Trophoblast cell (in vitro differentiated cells and primary cell): ENCODE measurements around the gene SETX.
A peak's percentile ranks its signal among the peaks of the same experiment; 100 is the strongest.

Source experiments
- DNase-seq, 2 donors: peaks; one replicate each; pipeline ENCODE4 v3.0.0-alpha.2; 2016
- H2AFZ ChIP-seq: 2 replicates; pipeline ENCODE4 v1.6.1; 2013; ENCODE audit warnings: low read length, moderate library complexity, mild to moderate bottlenecking; ENCODE audit not compliant: insufficient read depth, poor library complexity
- H2AK5ac ChIP-seq: 2 replicates; pipeline ENCODE4 v1.6.1; 2013; ENCODE audit warnings: mild to moderate bottlenecking, low read length
- H2BK120ac ChIP-seq: 2 replicates; pipeline ENCODE4 v1.6.1; 2013; ENCODE audit warnings: low read length, mild to moderate bottlenecking, moderate library complexity; ENCODE audit not compliant: insufficient read depth, poor library complexity
- H2BK12ac ChIP-seq: 2 replicates; pipeline ENCODE4 v1.6.1; 2013; ENCODE audit warnings: mild to moderate bottlenecking, low read length, moderate library complexity
- H2BK5ac ChIP-seq: 2 replicates; pipeline ENCODE4 v1.6.1; 2013; ENCODE audit warnings: low read length, low read depth, moderate library complexity, mild to moderate bottlenecking; ENCODE audit not compliant: poor library complexity
- H3K14ac ChIP-seq: 2 replicates; pipeline ENCODE4 v1.6.1; 2013; ENCODE audit warnings: mild to moderate bottlenecking, low read length
- H3K18ac ChIP-seq: 2 replicates; pipeline ENCODE4 v1.6.1; 2013; ENCODE audit warnings: mild to moderate bottlenecking, low read length
- H3K23ac ChIP-seq: 2 replicates; pipeline ENCODE4 v1.6.1; 2013; ENCODE audit warnings: low read length
- H3K27ac ChIP-seq: 2 replicates; pipeline ENCODE4 v1.5.1; 2013; ENCODE audit warnings: low read depth, mild to moderate bottlenecking, inconsistent platforms, low read length, moderate library complexity
- H3K27me3 ChIP-seq: 2 replicates; pipeline ENCODE4 v1.6.1; 2013; ENCODE audit warnings: inconsistent platforms, mild to moderate bottlenecking, low read length, moderate library complexity; ENCODE audit not compliant: insufficient read depth
- H3K36me3 ChIP-seq, 2 experiments: 1 replicate in 1 of 2; 2 replicates in 1 of 2; pipeline ENCODE4 v1.6.1; 2013; ENCODE audit warnings: low read length in 2 of 2, mild to moderate bottlenecking in 2 of 2, moderate library complexity in 1 of 2; ENCODE audit not compliant: insufficient read depth in 2 of 2, control insufficient read depth in 1 of 2
- H3K4ac ChIP-seq: 2 replicates; pipeline ENCODE4 v1.6.1; 2013; ENCODE audit warnings: low read depth, mild to moderate bottlenecking, low read length, moderate library complexity
- H3K4me1 ChIP-seq, 2 experiments: 1 replicate in 1 of 2; 2 replicates in 1 of 2; pipeline ENCODE4 v1.6.1; 2013; ENCODE audit warnings: low read length in 2 of 2, mild to moderate bottlenecking in 2 of 2, moderate library complexity in 1 of 2; ENCODE audit not compliant: insufficient read depth in 2 of 2, control insufficient read depth in 1 of 2
- H3K4me2 ChIP-seq: 2 replicates; pipeline ENCODE4 v1.6.1; 2013; ENCODE audit warnings: inconsistent platforms, mild to moderate bottlenecking, low read length, moderate library complexity
- H3K4me3 ChIP-seq: 2 replicates; pipeline ENCODE4 v1.5.1; 2013; ENCODE audit warnings: mild to moderate bottlenecking, low read depth, low read length, inconsistent platforms
- H3K79me1 ChIP-seq: one replicate; pipeline ENCODE4 v1.6.1; 2013; ENCODE audit warnings: low read length
- H3K79me2 ChIP-seq: 2 replicates; pipeline ENCODE4 v1.6.1; 2013; ENCODE audit warnings: low read length, mild to moderate bottlenecking; ENCODE audit not compliant: control insufficient read depth, insufficient read depth, poor library complexity
- H3K9ac ChIP-seq: 2 replicates; pipeline ENCODE4 v1.6.1; 2013; ENCODE audit warnings: mild to moderate bottlenecking, low read length
- H3K9me3 ChIP-seq: 2 replicates; pipeline ENCODE4 v1.6.1; 2013; ENCODE audit warnings: low read depth, mild to moderate bottlenecking, control low read depth, inconsistent platforms, low read length; ENCODE audit not compliant: insufficient read depth
- H4K12ac ChIP-seq: 2 replicates; pipeline ENCODE4 v1.6.1; 2013; ENCODE audit warnings: low read depth, mild to moderate bottlenecking, low read length, moderate library complexity
- H4K8ac ChIP-seq: 2 replicates; pipeline ENCODE4 v1.6.1; 2013; ENCODE audit warnings: low read depth, mild to moderate bottlenecking, low read length, moderate library complexity
- H4K91ac ChIP-seq: one replicate; pipeline ENCODE4 v1.6.1; 2013; ENCODE audit warnings: low read depth, mild to moderate bottlenecking, low read length, moderate library complexity
- WGBS: extraction: QIAGEN DNeasy Blood & Tissue Kit; methylation state at CpG from one replicate; pipeline ENCODE4 v1.1.7; 2013; ENCODE audit warnings: missing lambda C conversion rate; ENCODE audit not compliant: insufficient read length, insufficient coverage; ENCODE audit errors: extremely low coverage; 5-methylcytosine and 5-hydroxymethylcytosine counted together

SETX gene

DNA sequence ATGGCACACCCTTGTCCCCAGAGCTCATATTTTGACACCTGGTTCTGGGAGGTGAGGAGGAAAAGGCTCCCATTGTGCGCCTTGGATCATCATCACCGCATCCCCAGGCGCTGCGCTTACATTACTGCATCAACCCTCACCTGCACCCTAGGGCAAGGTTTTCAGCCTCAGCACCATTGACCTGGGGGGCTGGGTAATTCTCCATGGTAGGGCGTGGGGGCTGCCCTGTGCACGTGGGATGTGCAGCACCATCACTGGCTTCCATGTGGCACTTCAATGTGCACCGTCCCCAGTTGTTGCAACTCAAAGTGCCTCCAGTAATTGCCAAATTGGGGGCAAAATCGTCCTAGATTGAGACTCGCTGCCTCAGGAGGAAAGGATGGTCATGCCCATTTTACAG is 109.3 kb downstream of the SETX start:
- Histone ChIP-seq H3K27me3 (peaks cover 33% of the 10 kb centered on the region), H3K36me3 (no peaks in the 10 kb centered on the region), H3K18ac (no peak overlapping the region), H3K23ac (no peak overlapping the region), H4K12ac (no peak overlapping the region), H3K4me2 (no peak overlapping the region), H3K79me2 (no peaks in the 10 kb centered on the region), H2AFZ (no peak overlapping the region), H3K4ac (no peak overlapping the region), H3K14ac (no peak overlapping the region), H2BK120ac (no peak overlapping the region), H3K79me1 (no peaks in the 10 kb centered on the region), H4K91ac (no peak overlapping the region), H4K8ac (no peak overlapping the region), H2BK12ac (no peak overlapping the region), H3K9me3 (no peaks in the 10 kb centered on the region), H3K4me3 (no peak overlapping the region), H3K9ac (peak overlapping the region; percentile 28), H2AK5ac (no peak overlapping the region), H3K4me1 (peaks cover 6 to 11% of the 10 kb centered on the region in 2 experiments), H3K27ac (no peak overlapping the region), H2BK5ac (no peak overlapping the region)
- no peak for DNase-seq
- no CpG with 5 or more reads among the region's 9 CpGs for WGBS

GRCh38 chr9:132244582-132245455 is 110.0 kb downstream of the SETX start:
- Histone ChIP-seq H3K79me2 (no peaks in the 10 kb centered on the region), H3K27ac (no peak overlapping the region), H3K27me3 (peaks cover 33% of the 10 kb centered on the region), H3K9ac (no peak overlapping the region), H3K9me3 (no peaks in the 10 kb centered on the region), H4K91ac (no peak overlapping the region), H2AK5ac (no peak overlapping the region), H2BK12ac (no peak overlapping the region), H2BK120ac (no peak overlapping the region), H3K36me3 (no peaks in the 10 kb centered on the region), H3K4me1 (peaks cover 6 to 11% of the 10 kb centered on the region in 2 experiments), H3K23ac (no peak overlapping the region), H4K12ac (no peak overlapping the region), H2AFZ (no peak overlapping the region), H3K18ac (no peak overlapping the region), H3K4me3 (no peak overlapping the region), H2BK5ac (no peak overlapping the region), H3K4me2 (no peak overlapping the region), H3K4ac (no peak overlapping the region), H3K14ac (no peak overlapping the region), H3K79me1 (no peaks in the 10 kb centered on the region), H4K8ac (no peak overlapping the region)
- no peak for DNase-seq
- WGBS = no CpG with 5 or more reads among the region's 19 CpGs

DNA sequence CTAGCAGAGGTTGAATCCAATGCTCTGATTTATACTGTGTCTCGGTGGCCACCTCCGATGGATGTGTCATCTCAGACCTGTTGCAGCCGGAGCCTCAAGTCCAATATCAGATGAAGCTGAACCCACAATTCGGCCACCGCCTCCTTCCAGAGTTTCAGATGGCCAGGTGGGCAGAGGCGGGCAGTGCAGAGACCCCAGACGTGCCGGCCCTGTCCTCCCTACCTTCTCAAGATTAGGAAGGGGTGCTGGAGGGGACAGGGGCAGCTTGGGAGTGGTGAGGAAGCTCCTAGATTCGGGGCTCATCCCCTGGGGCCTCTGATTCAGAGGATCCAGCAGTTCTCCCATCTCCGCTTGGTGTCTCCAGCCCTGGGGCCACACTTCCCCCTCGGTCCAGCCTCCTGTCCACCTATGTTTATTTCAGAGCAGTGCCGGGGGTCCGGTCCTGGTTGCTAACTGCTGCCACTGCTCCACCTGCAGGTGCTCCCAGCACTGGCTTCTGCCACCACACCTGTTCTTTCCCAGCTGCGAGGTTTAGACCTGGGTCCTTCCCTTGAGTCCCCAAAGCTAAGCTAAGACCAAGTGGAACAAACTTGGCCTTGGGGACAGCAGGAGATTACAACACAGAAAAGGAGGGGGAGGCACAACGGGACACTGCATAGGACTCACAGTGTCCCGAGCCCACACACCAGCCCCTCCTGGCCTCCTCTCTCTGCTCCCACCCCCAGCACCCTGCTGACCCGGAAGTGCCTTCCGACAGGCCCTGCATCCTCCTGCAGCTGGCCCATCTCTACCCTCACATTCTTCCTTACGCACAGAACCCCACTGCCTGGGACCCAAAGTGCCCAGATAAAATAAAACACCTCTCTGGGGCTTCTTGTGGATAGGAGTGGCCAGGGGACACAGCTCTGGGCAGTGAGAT is 111.4 kb downstream of the SETX start:
- no peak overlapping the region for H3K23ac ChIP-seq
- no peaks in the 10 kb centered on the region for H3K9me3 ChIP-seq
- no peak overlapping the region for H3K4me3 ChIP-seq
- H3K79me2 ChIP-seq = no peaks in the 10 kb centered on the region
- H4K8ac ChIP-seq = no peak overlapping the region
- H3K14ac ChIP-seq = no peak overlapping the region
- no CpG with 5 or more reads among the region's 19 CpGs for WGBS
- H2BK120ac ChIP-seq = no peak overlapping the region
- no peak overlapping the region for H2AFZ ChIP-seq
- H4K91ac ChIP-seq = no peak overlapping the region
- no peak overlapping the region for H3K4me2 ChIP-seq
- H3K36me3 ChIP-seq = no peaks in the 10 kb centered on the region
- DNase-seq = no peak
- no peaks in the 10 kb centered on the region for H3K79me1 ChIP-seq
- H3K27ac ChIP-seq = no peak overlapping the region
- H2BK5ac ChIP-seq = no peak overlapping the region
- peaks cover 33% of the 10 kb centered on the region for H3K27me3 ChIP-seq
- no peak overlapping the region for H2AK5ac ChIP-seq
- no peak overlapping the region for H3K9ac ChIP-seq
- no peak overlapping the region for H3K4ac ChIP-seq
- peaks cover 6 to 11% of the 10 kb centered on the region in 2 experiments for H3K4me1 ChIP-seq
- H2BK12ac ChIP-seq = no peak overlapping the region
- no peak overlapping the region for H4K12ac ChIP-seq
- no peak overlapping the region for H3K18ac ChIP-seq

- Histone ChIP-seq H4K91ac (no peak overlapping the region), H3K9me3 (no peaks in the 10 kb centered on the region), H3K14ac (no peak overlapping the region), H3K18ac (no peak overlapping the region), H3K36me3 (no peaks in the 10 kb centered on the region), H2AK5ac (no peak overlapping the region), H2BK12ac (no peak overlapping the region), H3K27me3 (peaks cover 33% of the 10 kb centered on the region), H4K12ac (no peak overlapping the region), H3K4me3 (no peak overlapping the region), H4K8ac (no peak overlapping the region), H2AFZ (no peak overlapping the region), H3K23ac (no peak overlapping the region), H3K9ac (no peak overlapping the region), H2BK5ac (no peak overlapping the region), H3K79me2 (no peaks in the 10 kb centered on the region), H3K27ac (no peak overlapping the region), H2BK120ac (no peak overlapping the region), H3K4ac (no peak overlapping the region), H3K4me2 (peak overlapping the region; percentile 73), H3K4me1 (peaks cover 6 to 11% of the 10 kb centered on the region in 2 experiments), H3K79me1 (no peaks in the 10 kb centered on the region)
- WGBS = no CpG with 5 or more reads among the region's 18 CpGs
- no peak for DNase-seq
Observed at GRCh38 chr9:132242621-132243155, 112.1 kb downstream of the SETX start.
